ENCODE data around the gene CLTCL1.
A peak's percentile ranks its signal among the peaks of the same experiment; 100 is the strongest.

Gene CLTCL1

DNA sequence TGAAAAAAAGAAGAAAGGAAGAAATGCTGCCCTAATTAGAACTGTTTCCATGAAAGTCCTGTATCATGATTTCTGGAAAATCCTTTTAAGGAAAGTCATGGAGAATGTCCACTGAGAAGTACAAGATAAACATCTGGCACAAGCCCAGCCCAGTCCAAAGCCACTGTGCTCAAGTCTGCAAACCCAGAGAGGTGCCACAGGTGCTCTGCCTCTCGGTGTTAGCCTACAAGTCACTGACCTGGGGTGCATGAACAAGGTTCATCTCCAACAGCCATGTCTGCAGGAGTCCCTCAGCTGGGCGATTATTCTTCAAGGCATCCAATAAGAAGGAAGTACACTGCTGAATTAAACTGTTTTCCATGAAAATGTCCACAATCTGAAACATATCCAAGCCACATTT lies 61.9 kb downstream of the CLTCL1 start:
- H3K27me3 Mint-ChIP-seq: peaks cover 13 to 15% of the 10 kb centered on the region in 2 donors
- peaks cover 3% of the 10 kb centered on the region for H3K36me3 Mint-ChIP-seq (ENCODE audit: insufficient read depth)
- H3K4me3 Mint-ChIP-seq: no peak overlapping the region
- no peaks in the 10 kb centered on the region for H3K4me1 Mint-ChIP-seq (ENCODE audit: low read depth in 2 of 2)
- ATAC-seq (replicated peaks) (no peak), DNase-seq (no peak)
- H3K9me3 Mint-ChIP-seq: no peaks in the 10 kb centered on the region
- no peak overlapping the region for H3K27ac Mint-ChIP-seq

DNA sequence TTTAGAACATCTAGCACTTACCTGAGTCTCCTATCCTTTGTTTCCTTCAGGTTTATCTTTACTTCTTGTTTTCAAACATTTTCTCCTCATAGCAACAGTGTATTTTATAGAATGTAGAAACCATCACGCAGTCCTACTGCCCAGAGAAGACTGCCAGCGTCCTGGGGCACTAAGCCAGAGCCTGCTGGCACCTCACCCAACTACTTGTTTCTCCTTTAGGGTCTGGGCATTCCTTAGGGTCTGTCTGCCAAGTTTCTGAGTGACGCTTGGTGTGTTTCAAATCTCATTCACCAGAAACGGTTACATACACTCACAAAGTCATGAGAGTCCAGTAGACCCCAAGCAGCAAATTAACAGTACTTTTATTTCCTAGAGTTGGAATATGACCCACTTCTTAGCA lies 63.3 kb downstream of the CLTCL1 start:
- peaks cover 8% of the 10 kb centered on the region in 2 donors for H3K27me3 Mint-ChIP-seq
- H3K27ac Mint-ChIP-seq: no peak overlapping the region
- no peaks in the 10 kb centered on the region for H3K9me3 Mint-ChIP-seq
- H3K36me3 Mint-ChIP-seq (ENCODE audit: insufficient read depth): peaks cover 3% of the 10 kb centered on the region
- DNase-seq (no peak), ATAC-seq (replicated peaks) (no peak)
- no peaks in the 10 kb centered on the region for H3K4me1 Mint-ChIP-seq (ENCODE audit: low read depth in 2 of 2)
- no peak overlapping the region for H3K4me3 Mint-ChIP-seq

DNA sequence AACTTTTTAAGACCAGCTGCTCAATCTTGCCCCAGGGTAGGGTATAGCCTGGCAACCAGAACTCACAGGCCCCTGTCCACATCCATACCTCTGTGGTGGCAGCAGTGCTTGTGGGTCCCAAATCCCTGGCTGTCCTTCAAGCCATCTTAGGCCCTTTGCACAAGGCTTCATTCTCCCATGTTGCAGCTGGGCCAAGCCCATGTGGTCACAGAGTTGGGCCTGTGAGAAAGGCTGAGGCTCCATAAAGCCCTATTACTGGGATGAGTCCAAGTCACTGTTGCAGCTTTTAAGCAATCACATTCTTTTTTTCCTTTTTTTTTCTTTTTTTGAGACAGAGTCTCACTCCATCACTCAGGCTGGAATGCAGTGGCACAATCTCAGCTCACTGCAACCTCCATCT lies 65.1 kb downstream of the CLTCL1 start:
- Mint-ChIP-seq H3K4me1 (ENCODE audit: low read depth in 2 of 2) (no peaks in the 10 kb centered on the region), H3K4me3 (no peak overlapping the region), H3K27ac (no peak overlapping the region), H3K36me3 (ENCODE audit: insufficient read depth) (peaks cover 3% of the 10 kb centered on the region), H3K9me3 (no peaks in the 10 kb centered on the region), H3K27me3 (peaks cover 0 to 8% of the 10 kb centered on the region in 2 donors)
- ATAC-seq (replicated peaks) (no peak), DNase-seq (no peak)

DNA sequence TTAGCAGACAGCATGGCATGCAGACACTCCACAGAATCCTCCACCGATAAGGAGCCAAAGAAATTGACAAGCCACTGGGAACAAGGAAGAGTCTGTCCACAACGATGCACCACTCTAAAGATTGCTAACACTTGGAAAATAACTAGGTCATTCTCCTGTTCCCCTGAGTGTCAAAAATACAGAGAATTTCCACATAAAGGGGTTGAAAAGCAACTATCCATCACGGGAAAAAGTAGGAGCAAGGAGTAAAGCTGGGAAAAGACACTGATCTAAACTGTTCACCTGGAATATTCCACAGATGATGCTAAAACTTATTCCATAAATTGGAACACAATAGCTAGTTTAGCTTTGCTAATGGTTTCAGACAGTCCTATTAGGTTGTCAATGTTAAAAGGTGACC lies 66.0 kb downstream of the CLTCL1 start:
- no peak for ATAC-seq (replicated peaks)
- Mint-ChIP-seq H3K27ac (no peak overlapping the region), H3K36me3 (ENCODE audit: insufficient read depth) (peaks cover 3% of the 10 kb centered on the region), H3K4me1 (ENCODE audit: low read depth in 2 of 2) (no peaks in the 10 kb centered on the region), H3K9me3 (no peaks in the 10 kb centered on the region), H3K4me3 (no peak overlapping the region), H3K27me3 (peaks cover 0 to 4% of the 10 kb centered on the region in 2 donors)
- no peak for DNase-seq

DNA sequence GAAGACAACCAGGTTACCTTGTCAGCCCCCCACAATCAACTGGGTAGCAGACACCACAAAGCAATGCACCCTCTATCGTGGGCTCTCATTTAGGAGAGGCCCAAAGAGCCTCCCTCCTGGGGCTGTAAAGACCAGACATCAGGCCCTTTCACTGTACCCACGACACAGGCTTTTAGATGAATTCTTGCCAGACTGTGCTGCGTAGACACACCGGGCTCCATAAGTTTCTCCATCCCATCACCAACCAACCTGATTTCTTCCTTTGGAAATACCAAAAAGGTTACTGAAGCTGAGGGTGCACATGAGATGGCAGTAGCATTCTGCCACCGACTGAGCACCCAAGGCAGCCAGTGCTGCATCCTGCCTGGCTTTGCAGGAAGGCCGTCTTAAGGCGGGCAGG lies 66.5 kb downstream of the CLTCL1 start:
- no peaks in the 10 kb centered on the region for H3K4me1 Mint-ChIP-seq (ENCODE audit: low read depth in 2 of 2)
- ATAC-seq (replicated peaks) (no peak), DNase-seq (no peak)
- no peak overlapping the region for H3K4me3 Mint-ChIP-seq
- H3K36me3 Mint-ChIP-seq (ENCODE audit: insufficient read depth): peaks cover 3% of the 10 kb centered on the region
- no peaks in the 10 kb centered on the region for H3K27me3 Mint-ChIP-seq
- no peak overlapping the region for H3K27ac Mint-ChIP-seq
- H3K9me3 Mint-ChIP-seq: no peaks in the 10 kb centered on the region

DNA sequence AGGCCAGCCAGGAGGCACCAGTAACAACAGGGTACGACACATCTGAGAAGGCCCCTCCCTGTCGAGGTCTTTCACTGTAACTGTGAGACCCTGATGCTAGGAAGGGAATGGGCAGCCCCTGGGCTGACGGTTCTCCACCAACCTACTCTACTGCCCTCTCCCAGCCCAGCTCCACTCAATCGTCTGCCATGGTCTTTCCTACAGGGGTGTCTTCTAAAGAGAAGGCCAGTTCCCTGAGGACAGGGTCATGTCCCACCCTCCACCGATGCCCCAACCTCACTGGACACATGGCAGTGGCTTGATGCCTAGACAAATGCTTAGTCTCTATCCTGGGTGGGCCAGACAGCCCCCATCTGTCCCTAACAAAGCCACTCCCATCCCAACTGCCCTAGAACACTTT lies 67.0 kb downstream of the CLTCL1 start:
- no peak overlapping the region for H3K4me3 Mint-ChIP-seq
- no peak overlapping the region for H3K27ac Mint-ChIP-seq
- no peak for DNase-seq
- ATAC-seq (replicated peaks): no peak
- H3K9me3 Mint-ChIP-seq: no peaks in the 10 kb centered on the region
- no peaks in the 10 kb centered on the region for H3K27me3 Mint-ChIP-seq
- no peaks in the 10 kb centered on the region for H3K4me1 Mint-ChIP-seq (ENCODE audit: low read depth in 2 of 2)
- H3K36me3 Mint-ChIP-seq (ENCODE audit: insufficient read depth): peaks cover 3% of the 10 kb centered on the region

DNA sequence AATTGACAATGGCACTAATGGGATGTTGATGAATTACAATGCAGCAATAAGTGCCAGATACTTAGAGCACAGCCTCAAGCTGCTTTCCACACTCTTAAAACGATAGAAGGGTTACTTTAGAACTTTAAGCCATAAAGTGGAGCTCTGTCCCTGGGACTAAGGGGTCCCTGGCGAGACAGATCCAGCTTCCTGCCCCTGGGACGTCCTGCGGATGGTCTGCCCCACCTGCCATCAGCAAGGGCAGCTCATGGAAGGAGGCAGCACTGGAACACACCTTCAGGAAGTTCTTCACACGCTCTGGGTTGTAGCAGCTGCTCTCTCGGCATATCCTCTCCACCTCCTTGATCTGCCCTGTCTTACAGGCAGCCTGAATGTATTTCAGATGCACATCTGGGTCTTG lies 67.9 kb downstream of the CLTCL1 start:
- Mint-ChIP-seq H3K36me3 (ENCODE audit: insufficient read depth) (peaks cover 3% of the 10 kb centered on the region), H3K9me3 (no peaks in the 10 kb centered on the region), H3K27ac (no peak overlapping the region), H3K27me3 (no peaks in the 10 kb centered on the region), H3K4me1 (ENCODE audit: low read depth in 2 of 2) (no peaks in the 10 kb centered on the region), H3K4me3 (no peak overlapping the region)
- ATAC-seq (replicated peaks) (no peak), DNase-seq (no peak)

DNA sequence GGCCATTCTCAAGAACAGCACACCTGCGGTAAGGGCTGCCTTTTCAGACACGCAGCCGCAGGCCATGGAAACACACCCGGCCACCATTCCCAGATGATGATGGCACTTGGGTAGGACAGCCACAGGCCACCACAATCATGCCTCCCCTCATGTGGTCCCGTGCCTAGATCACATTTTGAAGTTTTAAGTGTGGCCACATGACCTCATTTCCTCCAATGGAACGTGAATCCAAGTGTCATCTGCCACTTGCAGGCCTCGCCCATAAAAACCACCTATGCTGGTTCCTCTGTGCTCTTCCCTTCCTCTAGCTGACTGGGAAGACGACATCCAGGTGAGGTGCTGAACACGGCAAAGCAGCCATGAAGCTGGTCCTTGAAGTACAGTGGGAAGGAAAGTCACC lies 68.4 kb downstream of the CLTCL1 start:
- Mint-ChIP-seq H3K4me1 (ENCODE audit: low read depth in 2 of 2) (peaks cover 0 to under 1% of the 10 kb centered on the region in 2 donors), H3K27ac (no peak overlapping the region), H3K4me3 (no peak overlapping the region), H3K27me3 (no peaks in the 10 kb centered on the region), H3K36me3 (ENCODE audit: insufficient read depth) (peaks cover 3% of the 10 kb centered on the region), H3K9me3 (no peaks in the 10 kb centered on the region)
- no peak for DNase-seq
- ATAC-seq (replicated peaks): no peak

DNA sequence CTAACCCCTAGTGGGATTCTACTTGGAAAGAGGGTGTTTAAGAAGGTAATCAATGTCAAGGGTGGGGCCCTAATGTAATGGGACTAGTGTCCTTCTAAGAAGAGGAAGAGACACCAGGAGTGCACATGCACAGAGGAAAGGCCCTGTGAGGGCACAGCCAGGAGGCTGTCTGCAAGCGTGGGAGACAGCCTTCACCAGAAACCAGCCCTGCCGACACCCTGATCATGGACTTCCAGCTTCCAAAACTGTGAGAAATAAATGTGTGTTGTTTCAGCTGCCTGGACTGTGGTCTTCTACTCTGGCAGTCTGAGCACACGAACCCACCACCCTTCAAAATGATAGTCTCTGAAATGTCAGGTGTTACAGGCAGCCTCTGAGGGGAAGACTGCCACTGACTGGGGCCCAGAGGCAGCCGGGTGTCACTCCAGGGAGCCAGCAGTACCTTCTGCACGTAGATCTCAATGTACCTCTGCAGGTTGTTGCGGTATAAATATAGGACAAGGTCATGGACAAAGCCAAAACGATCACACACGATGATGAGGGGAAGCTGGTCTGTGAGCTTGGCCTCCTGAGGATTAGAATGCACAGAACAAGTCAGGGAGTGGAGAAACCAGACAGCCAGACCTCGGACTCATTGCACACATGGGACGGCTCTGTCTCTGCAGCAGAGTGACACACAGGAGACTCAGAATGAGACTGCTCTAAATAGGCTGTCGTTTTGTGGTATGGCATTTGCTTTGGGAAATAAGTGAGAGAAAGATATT lies 69.1 kb downstream of the CLTCL1 start:
- peaks cover 3% of the 10 kb centered on the region for H3K36me3 Mint-ChIP-seq (ENCODE audit: insufficient read depth)
- H3K27me3 Mint-ChIP-seq: no peaks in the 10 kb centered on the region
- H3K9me3 Mint-ChIP-seq: no peaks in the 10 kb centered on the region
- no peak overlapping the region for H3K27ac Mint-ChIP-seq
- DNase-seq (no peak), ATAC-seq (replicated peaks) (no peak)
- peaks cover 0 to 5% of the 10 kb centered on the region in 2 donors for H3K4me1 Mint-ChIP-seq (ENCODE audit: low read depth in 2 of 2)
- H3K4me3 Mint-ChIP-seq: no peak overlapping the region

DNA sequence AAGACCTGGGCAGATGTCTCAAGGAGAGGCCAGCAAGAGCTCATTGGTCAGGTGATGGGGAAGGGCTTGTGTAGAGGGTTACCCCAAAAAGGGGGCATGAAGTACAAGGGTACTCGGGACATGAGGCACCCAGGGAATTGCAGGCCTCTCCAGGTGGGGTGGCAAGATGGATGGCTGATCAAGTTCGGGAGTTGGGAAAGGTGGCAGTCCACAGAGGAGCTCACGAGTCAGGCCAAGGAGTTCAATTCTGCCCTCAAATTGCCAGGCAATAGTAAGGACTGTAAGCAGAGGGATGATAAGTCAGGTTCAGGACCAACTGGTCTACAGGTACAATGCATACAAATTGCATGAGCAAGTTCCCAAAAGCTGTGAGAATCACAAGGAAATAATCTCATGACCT lies 70.7 kb downstream of the CLTCL1 start:
- Mint-ChIP-seq H3K9me3 (no peaks in the 10 kb centered on the region), H3K27me3 (no peaks in the 10 kb centered on the region), H3K27ac (peak overlapping the region in 1 of 2 donors; percentile 38), H3K4me3 (no peak overlapping the region), H3K4me1 (ENCODE audit: low read depth in 2 of 2) (peaks cover 0 to 11% of the 10 kb centered on the region in 2 donors), H3K36me3 (ENCODE audit: insufficient read depth) (peaks cover 3% of the 10 kb centered on the region)
- DNase-seq (no peak), ATAC-seq (replicated peaks) (no peak)

DNA sequence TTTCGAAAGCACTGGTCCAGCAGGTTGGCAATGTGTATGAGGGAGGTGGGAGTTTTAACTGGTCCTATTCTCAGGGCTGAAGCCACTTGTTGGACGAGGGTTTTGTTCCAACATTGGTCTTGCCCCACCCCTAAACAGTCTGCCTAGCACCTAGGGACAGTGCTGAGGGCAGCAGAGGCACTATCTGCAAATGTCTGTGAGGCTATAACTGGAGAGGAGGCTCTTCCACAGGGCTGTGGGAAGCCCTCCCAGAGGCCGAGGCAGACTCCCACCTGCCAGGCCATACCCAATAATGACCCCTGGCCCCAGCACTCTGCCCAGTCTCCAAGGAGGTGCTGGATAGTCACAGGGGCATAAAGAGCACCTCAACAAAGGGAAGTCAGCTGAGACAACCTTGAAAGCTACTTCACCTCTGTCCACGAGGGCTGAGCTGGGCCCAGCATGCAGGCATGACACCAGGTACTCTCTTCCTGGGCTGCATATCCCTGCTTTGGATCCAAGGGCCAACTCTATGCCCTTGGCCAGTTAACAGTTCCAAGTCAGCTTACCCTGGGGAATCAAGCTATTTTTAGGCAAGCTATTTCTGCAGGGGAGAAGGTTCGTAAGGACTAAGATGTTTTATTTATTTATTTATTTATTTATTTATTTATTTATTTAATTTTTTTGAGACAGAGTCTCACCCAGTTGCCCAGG lies 72.8 kb downstream of the CLTCL1 start:
- Mint-ChIP-seq H3K9me3 (no peaks in the 10 kb centered on the region), H3K27me3 (no peaks in the 10 kb centered on the region), H3K4me3 (no peak overlapping the region), H3K27ac (no peak overlapping the region), H3K36me3 (ENCODE audit: insufficient read depth) (no peaks in the 10 kb centered on the region), H3K4me1 (ENCODE audit: low read depth in 2 of 2) (peaks cover 0 to 11% of the 10 kb centered on the region in 2 donors)
- ATAC-seq (replicated peaks): no peak
- DNase-seq: no peak

DNA sequence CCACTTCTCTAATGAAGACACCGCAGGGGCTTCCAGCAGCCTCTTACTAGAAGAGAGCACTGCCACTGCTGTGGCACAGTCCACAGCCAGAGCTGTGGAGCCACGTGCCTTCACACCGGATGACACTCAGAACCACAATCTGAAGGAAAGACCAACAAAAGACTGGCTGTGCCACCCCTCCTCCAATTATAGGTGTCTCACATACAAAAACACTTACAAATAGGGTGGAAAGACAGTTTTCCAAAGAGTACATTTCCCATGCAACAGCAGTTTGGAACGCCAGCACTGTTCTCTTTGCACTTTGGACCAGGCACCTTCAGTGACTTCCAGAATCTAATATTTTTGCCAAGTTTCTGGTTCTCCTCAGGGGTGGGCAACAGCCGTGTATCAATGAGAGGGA lies 74.9 kb downstream of the CLTCL1 start:
- no peaks in the 10 kb centered on the region for H3K36me3 Mint-ChIP-seq (ENCODE audit: insufficient read depth)
- H3K9me3 Mint-ChIP-seq: no peaks in the 10 kb centered on the region
- DNase-seq: no peak
- H3K4me1 Mint-ChIP-seq (ENCODE audit: low read depth in 2 of 2): peaks cover 0 to 11% of the 10 kb centered on the region in 2 donors
- no peak overlapping the region for H3K27ac Mint-ChIP-seq
- peak overlapping the region in 1 of 2 donors; percentile 0 for H3K4me3 Mint-ChIP-seq
- no peaks in the 10 kb centered on the region for H3K27me3 Mint-ChIP-seq
- peak; percentile 71 for ATAC-seq (replicated peaks)

DNA sequence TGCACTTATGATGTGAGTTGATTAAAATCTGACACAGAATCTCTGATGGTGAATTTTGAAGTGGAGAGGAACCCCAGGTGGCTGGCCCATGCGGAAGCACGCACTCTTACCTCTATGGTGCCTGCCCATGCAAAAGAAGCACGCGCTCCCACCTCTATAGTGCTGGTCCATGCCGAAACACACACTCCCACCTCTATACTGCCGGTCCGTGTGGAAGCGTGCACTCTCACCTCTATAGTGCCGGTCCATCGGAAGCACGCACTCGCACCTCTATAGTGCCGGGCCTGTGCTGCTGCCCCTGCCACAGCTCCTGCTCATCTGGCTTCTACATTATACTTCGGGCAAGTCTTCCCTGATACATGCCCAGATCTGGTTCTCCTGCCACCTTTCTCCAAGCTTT lies 76.2 kb downstream of the CLTCL1 start:
- no peaks in the 10 kb centered on the region for H3K27me3 Mint-ChIP-seq
- H3K36me3 Mint-ChIP-seq (ENCODE audit: insufficient read depth): no peaks in the 10 kb centered on the region
- no peaks in the 10 kb centered on the region for H3K9me3 Mint-ChIP-seq
- no peak for DNase-seq
- no peak for ATAC-seq (replicated peaks)
- H3K27ac Mint-ChIP-seq: no peak overlapping the region
- no peak overlapping the region for H3K4me3 Mint-ChIP-seq
- H3K4me1 Mint-ChIP-seq (ENCODE audit: low read depth in 2 of 2): peaks cover 0 to 11% of the 10 kb centered on the region in 2 donors

DNA sequence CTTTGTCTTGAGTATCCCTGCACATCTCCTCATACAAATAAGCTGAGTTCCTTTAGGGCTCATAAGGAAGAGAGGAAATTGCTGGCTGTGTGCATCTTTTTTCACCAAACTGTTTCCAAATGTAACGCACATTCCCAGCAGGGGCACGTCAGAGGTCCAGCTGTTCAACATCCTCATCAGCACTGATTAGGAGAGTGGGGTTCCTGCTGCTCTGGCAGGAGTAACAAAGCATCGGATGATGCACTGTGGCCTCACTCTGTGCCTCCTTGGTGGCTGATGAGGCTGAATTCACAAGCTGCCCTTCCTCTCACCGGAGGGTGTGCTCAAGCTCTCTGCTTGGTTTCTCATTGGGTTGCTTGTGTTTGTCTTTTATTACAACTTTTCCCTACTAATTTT lies 77.4 kb downstream of the CLTCL1 start:
- ATAC-seq (replicated peaks) (no peak), DNase-seq (no peak)
- H3K27me3 Mint-ChIP-seq: peaks cover 11 to 12% of the 10 kb centered on the region in 2 donors
- H3K4me1 Mint-ChIP-seq (ENCODE audit: low read depth in 2 of 2): peaks cover 0 to 11% of the 10 kb centered on the region in 2 donors
- no peaks in the 10 kb centered on the region for H3K36me3 Mint-ChIP-seq (ENCODE audit: insufficient read depth)
- H3K27ac Mint-ChIP-seq: no peak overlapping the region
- no peaks in the 10 kb centered on the region for H3K9me3 Mint-ChIP-seq
- H3K4me3 Mint-ChIP-seq: no peak overlapping the region

Data from effector memory CD8-positive, alpha-beta T cell (primary cell).